GM21390 (cell line): Measurements from ENCODE around the gene BRINP1.
"Not testable (repeated sequence)": the region's sequence is repeated elsewhere in the genome, so short reads cannot be mapped to it uniquely, and the experiment has no call there.

Source experiments
- ATAC-seq: cut with Tn5 transposase; IDR thresholded peaks from one replicate; pipeline ENCODE4 v1.9.1; 2021; ENCODE audit not compliant: unreplicated experiment

The BRINP1 gene

GRCh38 chr9:119216651-119217331 is 152.4 kb downstream of the BRINP1 start:
- no peak for ATAC-seq

DNA sequence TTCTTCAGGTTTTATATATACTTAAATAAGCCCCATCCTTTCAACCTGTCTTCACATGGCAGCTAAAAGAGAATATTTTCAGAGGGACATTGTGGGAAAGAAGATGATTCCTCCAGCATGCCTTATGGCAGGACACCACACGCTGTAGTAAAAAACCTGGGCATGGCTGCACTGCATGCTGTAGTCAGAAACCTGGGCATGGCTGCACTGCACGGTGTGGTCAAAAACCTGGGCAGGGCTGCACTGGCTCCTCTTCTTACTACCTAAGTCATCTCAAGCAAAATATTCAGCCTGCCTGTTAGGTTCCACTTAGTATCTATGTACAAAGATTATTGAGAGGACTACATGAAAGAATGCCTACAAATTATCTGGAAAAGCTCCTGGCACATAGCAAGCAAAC is 153.6 kb downstream of the BRINP1 start:
- no peak for ATAC-seq

DNA sequence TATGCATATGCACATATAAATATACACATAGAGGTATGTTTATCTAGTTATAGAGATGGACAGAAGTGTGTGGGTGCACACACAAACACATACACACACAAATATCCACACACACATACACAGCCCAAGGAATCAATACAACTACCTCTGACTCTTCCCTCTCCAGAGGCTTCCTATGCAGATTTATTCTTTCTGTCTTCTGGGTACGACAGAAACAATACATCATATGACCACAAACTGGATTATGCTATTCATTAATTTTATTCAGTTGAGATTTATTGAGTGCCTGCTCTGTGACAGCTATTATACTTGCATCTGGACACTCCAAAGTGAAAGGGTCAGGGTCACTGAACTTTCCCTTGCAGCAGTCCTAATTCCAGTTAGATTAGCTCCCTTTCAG is 155.8 kb downstream of the BRINP1 start:
- no peak for ATAC-seq

GRCh38 chr9:119197893-119198607 is 171.2 kb downstream of the BRINP1 start:
- ATAC-seq = no peak

GRCh38 chr9:119195521-119195920 is 173.7 kb downstream of the BRINP1 start:
- no peak for ATAC-seq

DNA sequence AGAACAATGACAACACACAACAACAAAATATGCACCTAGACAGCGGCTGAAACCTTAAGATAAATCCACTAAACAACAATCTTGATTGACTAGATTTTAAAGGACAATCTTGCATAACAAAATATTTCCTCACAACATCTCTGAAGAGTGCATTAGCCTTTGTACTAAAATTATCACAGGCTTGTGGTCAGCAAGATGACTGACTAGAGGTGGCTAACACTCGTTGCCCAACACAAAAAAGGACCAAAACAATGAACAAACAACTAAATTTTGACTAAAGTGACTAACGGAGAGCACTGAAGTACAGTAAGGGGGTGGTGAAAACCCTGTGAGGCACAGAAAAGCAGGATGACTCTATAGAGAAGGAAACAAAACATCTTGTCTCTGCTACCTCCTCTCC is 183.9 kb downstream of the BRINP1 start:
- ATAC-seq = no peak

DNA sequence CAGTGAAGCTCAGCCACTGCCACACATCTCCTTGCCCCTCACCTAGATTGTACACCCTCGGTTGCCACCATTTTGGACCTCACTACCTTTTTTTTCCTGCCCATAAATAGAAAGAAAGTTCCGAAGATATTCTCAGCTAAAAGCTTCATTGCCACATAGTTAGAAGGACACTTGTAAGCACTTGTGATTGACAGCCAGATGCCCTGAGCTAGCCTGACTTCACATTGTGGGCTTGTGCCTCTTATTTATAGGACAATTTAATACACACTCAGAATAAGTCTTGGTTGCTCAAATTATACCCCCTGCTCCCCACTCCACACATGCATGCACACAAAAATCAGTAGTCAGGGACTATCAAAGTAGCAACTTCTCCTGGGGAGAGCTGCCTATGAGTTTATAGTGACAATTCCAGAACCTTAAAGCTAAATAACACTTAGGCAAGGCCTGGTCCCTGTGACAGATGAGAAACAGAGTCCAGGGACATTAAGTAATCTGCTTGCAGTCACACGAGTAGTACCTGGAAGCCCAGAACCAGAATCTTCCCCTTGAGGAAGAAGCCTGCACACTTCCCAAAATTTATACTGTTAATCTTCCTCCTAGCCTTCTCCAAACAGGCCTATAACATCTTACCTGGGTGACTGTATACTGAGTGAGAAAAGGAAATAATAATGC is 184.8 kb downstream of the BRINP1 start:
- ATAC-seq = no peak

DNA sequence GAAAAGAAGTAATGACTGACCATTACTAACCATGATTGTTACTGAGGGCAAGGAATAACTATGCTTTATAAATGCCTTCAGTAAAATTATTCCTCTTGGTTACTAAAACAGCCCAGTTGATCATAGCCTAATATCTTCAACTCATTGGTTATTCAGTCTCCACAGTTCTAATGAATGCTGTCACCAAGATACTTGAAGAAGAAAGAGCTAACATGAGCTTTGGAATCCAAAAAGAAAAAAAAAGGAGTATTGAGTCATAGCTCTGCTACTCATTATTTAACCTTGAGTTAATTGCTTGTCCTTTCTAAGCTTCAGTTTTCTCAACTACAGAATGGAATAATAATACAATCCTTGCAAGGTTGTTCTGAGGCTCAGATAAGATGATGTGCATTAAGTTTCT is 187.7 kb downstream of the BRINP1 start:
- no peak for ATAC-seq

DNA sequence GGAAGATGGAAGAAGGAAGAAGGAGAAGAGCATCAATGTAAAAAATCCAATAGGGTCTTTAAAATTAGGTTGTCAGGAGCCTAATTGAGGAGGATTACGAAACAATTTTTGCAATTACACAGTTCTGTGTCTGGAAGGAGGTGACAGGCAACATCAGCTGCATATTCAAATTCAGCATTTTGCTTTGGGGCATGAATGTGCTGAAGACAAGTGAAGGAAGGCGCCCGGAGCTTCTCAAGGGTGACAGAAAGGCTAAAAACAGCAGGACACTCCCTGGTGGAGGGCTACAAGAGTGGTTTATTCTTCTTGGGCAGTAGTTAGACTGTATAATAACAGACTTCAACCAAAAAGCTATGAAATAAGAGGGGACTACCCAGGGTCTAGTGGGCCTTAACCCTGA is 188.3 kb downstream of the BRINP1 start:
- no peak for ATAC-seq

DNA sequence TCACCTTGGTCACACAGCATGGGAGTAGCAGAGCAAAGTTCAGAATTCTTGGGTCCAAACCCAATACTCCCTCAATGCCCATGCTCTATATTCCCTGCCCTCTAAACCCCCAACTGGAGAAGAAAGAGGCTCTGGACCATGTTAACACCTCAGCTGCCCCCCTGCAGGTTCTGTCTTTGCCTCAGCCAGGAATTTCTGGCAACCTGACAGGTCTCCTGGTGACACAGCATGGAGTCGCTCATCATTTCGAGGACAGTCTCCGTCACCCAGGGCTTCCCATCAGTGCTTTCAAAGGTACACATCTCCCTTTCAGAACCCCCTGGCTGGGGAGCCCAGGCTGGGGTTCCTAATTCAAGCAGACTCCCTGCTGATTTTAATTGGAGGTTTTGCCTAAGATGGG is 189.5 kb downstream of the BRINP1 start:
- ATAC-seq = no peak

GRCh38 chr9:119177196-119177595 is 192.0 kb downstream of the BRINP1 start:
- ATAC-seq = no peak

GRCh38 chr9:119175581-119175980 is 193.7 kb downstream of the BRINP1 start:
- ATAC-seq = no peak

- not testable (repeated sequence) for ATAC-seq
Observed at GRCh38 chr9:119169222-119169621, 200.0 kb downstream of the BRINP1 start.

DNA sequence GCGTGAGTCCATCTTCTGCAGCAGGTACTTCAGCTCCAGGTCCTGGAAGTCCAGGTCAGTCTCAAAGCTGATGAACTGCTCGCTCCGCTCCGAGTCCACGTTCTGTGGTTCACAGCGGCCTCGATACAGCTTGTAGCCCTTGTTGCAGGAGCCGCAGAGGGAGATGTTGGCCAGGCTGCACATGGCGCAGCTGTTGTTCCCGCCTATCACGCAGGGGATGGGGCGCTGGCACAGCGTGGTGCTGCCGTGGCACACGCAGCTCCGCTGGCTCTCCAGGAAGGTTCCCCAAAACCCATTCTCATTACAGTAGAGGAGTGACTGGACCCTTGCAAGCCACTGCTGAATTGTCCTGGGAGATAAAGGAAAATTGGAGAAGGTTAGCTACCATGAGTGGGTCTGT is 201.4 kb downstream of the BRINP1 start:
- no peak for ATAC-seq

- no peak for ATAC-seq
Observed at GRCh38 chr9:119167267-119167666, 202.0 kb downstream of the BRINP1 start.

DNA sequence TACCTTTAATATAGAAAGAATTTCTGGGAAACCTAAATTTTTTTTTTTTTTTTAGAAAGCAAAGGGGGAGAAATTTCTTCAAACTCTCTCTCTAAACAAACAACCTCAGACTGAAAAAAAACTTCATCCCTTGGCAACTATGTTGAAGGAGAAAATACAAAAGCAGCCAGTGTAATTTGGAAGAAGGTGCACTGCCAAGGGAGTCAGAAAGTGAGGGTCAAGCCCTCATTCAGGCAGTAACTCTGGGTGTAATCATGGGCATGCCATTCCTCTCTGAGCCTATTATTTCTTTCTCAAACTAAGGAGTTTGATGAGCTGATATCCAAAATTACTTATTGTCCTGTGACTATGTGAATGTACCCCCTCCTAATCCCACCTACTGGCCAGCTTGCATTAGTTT is 203.1 kb downstream of the BRINP1 start:
- ATAC-seq = no peak

GRCh38 chr9:119165131-119165530 is 204.1 kb downstream of the BRINP1 start:
- ATAC-seq = no peak

- ATAC-seq = no peak
Observed at GRCh38 chr9:119164716-119165115, 204.5 kb downstream of the BRINP1 start.

- no peak for ATAC-seq
Observed at GRCh38 chr9:119160551-119160950, 208.7 kb downstream of the BRINP1 start.

- ATAC-seq = no peak
Observed at GRCh38 chr9:119159386-119159785, 209.8 kb downstream of the BRINP1 start.

DNA sequence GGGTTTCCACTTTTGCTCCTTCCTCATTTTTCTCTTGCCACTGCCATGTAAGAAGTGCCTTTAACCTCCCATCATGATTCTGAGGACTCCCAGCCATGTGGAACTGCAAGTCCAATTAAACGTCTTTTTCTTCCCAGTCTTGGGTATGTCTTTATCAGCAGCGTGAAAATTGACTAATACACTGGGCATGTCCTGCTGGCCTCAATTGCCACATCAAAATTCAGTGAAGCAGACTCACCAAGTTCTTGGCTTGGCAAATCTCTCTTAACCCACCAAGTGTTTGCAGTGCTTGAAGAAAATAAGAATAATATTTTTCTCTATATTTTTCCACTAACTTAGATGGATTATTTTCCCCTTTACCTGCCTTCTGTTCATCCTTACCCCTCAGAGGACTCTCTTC is 212.0 kb downstream of the BRINP1 start:
- no peak for ATAC-seq

DNA sequence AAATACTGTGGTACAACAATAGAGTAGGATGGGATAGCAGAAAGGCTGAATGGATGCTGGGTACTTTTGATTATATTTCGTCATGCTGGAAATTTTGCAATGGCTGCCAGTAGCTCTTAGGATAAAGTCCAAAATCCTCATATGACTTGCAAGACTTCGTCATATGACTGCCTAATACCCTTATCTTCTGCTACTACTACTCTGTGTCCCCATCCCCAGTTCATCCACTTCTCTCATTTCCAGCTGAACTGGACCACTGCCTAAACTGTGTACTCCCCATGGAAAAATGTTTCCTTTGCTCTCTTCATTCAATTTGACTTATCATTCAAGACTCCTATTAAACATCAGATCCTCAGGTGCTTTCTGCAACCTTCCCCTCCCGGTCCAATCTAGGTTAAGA is 212.9 kb downstream of the BRINP1 start:
- ATAC-seq = no peak
